Stomach (tissue), 4 donors: ENCODE data around the gene ZNF414.

Source experiments
- EP300 ChIP-seq: sonication (generic); formaldehyde crosslinking; IDR thresholded peaks from one replicate; pipeline ENCODE4 v1.6.1; 2017; ENCODE audit warnings: antibody characterized with exemption
- POLR2A ChIP-seq, 4 donors: fragments of 450-650 bp; IDR thresholded peaks; one replicate each; pipeline ENCODE4 v1.6.1; 2016; ENCODE audit warnings: antibody characterized with exemption in 4 of 4, control low read depth in 2 of 4, mild to moderate bottlenecking in 1 of 4, moderate library complexity in 1 of 4
- TF ChIP-seq, protein P1 (sequence below), 7 experiments: fragments of 450-650 bp in 4 of 7; fragments of 200-600 bp in 3 of 7; sonication (generic) in 3 of 7; IDR thresholded peaks; one replicate each; pipeline ENCODE4 v1.5.1; 2016 to 2019; ENCODE audit warnings: antibody characterized with exemption in 7 of 7, control low read depth in 2 of 7, mild to moderate bottlenecking in 1 of 7

DNA sequence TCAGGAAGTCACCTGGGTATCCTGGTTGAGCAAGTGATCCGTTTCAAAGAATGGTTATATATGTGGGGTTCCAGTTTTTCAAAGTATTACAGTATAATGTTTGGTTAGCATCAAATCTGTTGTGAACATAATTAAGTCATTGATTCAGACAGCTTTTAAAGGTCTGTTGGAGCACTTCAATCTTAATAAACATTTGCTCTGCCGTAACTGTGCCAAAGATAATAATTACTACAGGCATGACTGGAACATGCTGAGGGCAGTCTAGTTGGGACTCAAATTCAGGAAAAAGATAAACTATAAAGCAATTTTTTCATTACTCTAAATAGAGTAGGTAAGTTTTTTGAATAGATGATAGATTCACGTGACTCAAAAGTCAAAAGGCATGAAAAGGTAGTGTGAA is 45.8 kb downstream of the ZNF414 start:
- no peak for TF ChIP-seq EP300
- TF ChIP-seq, protein P1, sequence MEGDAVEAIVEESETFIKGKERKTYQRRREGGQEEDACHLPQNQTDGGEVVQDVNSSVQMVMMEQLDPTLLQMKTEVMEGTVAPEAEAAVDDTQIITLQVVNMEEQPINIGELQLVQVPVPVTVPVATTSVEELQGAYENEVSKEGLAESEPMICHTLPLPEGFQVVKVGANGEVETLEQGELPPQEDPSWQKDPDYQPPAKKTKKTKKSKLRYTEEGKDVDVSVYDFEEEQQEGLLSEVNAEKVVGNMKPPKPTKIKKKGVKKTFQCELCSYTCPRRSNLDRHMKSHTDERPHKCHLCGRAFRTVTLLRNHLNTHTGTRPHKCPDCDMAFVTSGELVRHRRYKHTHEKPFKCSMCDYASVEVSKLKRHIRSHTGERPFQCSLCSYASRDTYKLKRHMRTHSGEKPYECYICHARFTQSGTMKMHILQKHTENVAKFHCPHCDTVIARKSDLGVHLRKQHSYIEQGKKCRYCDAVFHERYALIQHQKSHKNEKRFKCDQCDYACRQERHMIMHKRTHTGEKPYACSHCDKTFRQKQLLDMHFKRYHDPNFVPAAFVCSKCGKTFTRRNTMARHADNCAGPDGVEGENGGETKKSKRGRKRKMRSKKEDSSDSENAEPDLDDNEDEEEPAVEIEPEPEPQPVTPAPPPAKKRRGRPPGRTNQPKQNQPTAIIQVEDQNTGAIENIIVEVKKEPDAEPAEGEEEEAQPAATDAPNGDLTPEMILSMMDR (IDR thresholded peaks at IDR 0.05) = no peak
- TF ChIP-seq POLR2A (IDR thresholded peaks at IDR 0.05) = no peak
